HT-29 (cell line): ENCODE results near the gene SLC2A4. TPM values are rescaled to one million over a fixed set of nuclear protein-coding genes. Genes with fewer than 3 reads are reported as not detected.

Source experiments
- small RNA-seq: library from RNA; depleted of rRNA; stranded (forward); fragments of <200 nt; gene quantifications from one replicate; pipeline ENCODE3, GENCODE V24; 2014
- total RNA-seq: library from RNA; depleted of rRNA; stranded (reverse); fragments of >200 nt; shearing (Covaris generic); gene quantifications from 2 replicates; pipeline ENCODE4 v1.2.3, GENCODE V29; 2014; rRNA removed

SLC2A4 gene
- total RNA-seq, 1 experiment from 2014 or later, result 0.38 TPM

Small RNAs within 50 kb of the gene (small RNA-seq; reads per million reads assigned to genes)
- gene AC026954.2 (not detected), gene RF00019 (not detected)

Other genes with a start within 250 kb of the SLC2A4 start
- 0.16 and 0.28 TPM in 2 replicates for gene SLC16A13, start 245.7 kb upstream of the SLC2A4 start, total RNA-seq
- not detected in 2 replicates for gene SLC16A11, start 237.6 kb upstream of the SLC2A4 start, total RNA-seq
- not detected in 2 replicates for gene CLEC10A, start 201.5 kb upstream of the SLC2A4 start, total RNA-seq
- not detected in 2 replicates for gene ASGR2, start 166.9 kb upstream of the SLC2A4 start, total RNA-seq
- 0.52 TPM in 1 of 2 replicates, not detected in the other for gene ASGR1, start 102.3 kb upstream of the SLC2A4 start, total RNA-seq
- 0.26 and 1.6 TPM in 2 replicates for gene DLG4, start 61.9 kb upstream of the SLC2A4 start, total RNA-seq
- gene ACADVL, start 61.8 kb upstream of the SLC2A4 start, total RNA-seq, result 469 and 546 TPM in 2 replicates
- 42.6 and 48.6 TPM in 2 replicates for gene DVL2, start 47.2 kb upstream of the SLC2A4 start, total RNA-seq
- gene PHF23, start 42.3 kb upstream of the SLC2A4 start, total RNA-seq, result 29.3 and 31.7 TPM in 2 replicates
- gene GABARAP, start 39.3 kb upstream of the SLC2A4 start, total RNA-seq, result 72.3 and 84.0 TPM in 2 replicates
- 32.8 and 51.4 TPM in 2 replicates for gene CTDNEP1, start 30.0 kb upstream of the SLC2A4 start, total RNA-seq
- 46.5 and 46.7 TPM in 2 replicates for gene ELP5, start 29.5 kb upstream of the SLC2A4 start, total RNA-seq
- 383 and 429 TPM in 2 replicates for gene CLDN7, start 19.2 kb upstream of the SLC2A4 start, total RNA-seq
- gene YBX2, start 12.9 kb downstream of the SLC2A4 start, total RNA-seq, result 16.3 and 19.4 TPM in 2 replicates
- gene EIF5A, start 25.9 kb downstream of the SLC2A4 start, total RNA-seq, result 915 and 962 TPM in 2 replicates
- gene GPS2, start 33.6 kb downstream of the SLC2A4 start, total RNA-seq, result 45.7 and 49.0 TPM in 2 replicates
- 18.0 and 21.1 TPM in 2 replicates for gene NEURL4, start 47.6 kb downstream of the SLC2A4 start, total RNA-seq
- gene ACAP1, start 54.8 kb downstream of the SLC2A4 start, total RNA-seq, result 0.08 TPM in 1 of 2 replicates, not detected in the other
- gene KCTD11, start 70.4 kb downstream of the SLC2A4 start, total RNA-seq, result 5.0 and 6.2 TPM in 2 replicates
- gene TMEM95, start 73.4 kb downstream of the SLC2A4 start, total RNA-seq, result not detected in 2 replicates
- 4.8 and 9.4 TPM in 2 replicates for gene TNK1, start 99.4 kb downstream of the SLC2A4 start, total RNA-seq
- gene PLSCR3, start 112.8 kb downstream of the SLC2A4 start, total RNA-seq, result 28.5 and 32.4 TPM in 2 replicates
- gene TMEM256, start 122.4 kb downstream of the SLC2A4 start, total RNA-seq, result 84.6 and 111 TPM in 2 replicates
- gene NLGN2, start 126.1 kb downstream of the SLC2A4 start, total RNA-seq, result 2.2 and 2.7 TPM in 2 replicates
- not detected in 2 replicates for gene SPEM1, start 138.6 kb downstream of the SLC2A4 start, total RNA-seq
- not detected in 2 replicates for gene SPEM2, start 143.9 kb downstream of the SLC2A4 start, total RNA-seq
- gene SPEM3, start 147.1 kb downstream of the SLC2A4 start, total RNA-seq, result not detected in 2 replicates
- gene TMEM102, start 153.7 kb downstream of the SLC2A4 start, total RNA-seq, result 11.7 and 19.4 TPM in 2 replicates
- 0.46 and 0.52 TPM in 2 replicates for gene FGF11, start 157.8 kb downstream of the SLC2A4 start, total RNA-seq
- 0.83 and 1.6 TPM in 2 replicates for gene CHRNB1, start 163.3 kb downstream of the SLC2A4 start, total RNA-seq
- 8.4 and 10.0 TPM in 2 replicates for gene ZBTB4, start 197.9 kb downstream of the SLC2A4 start, total RNA-seq
- 0.28 TPM in 1 of 2 replicates, not detected in the other for gene SLC35G6, start 199.7 kb downstream of the SLC2A4 start, total RNA-seq
- gene POLR2A, start 202.6 kb downstream of the SLC2A4 start, total RNA-seq, result 26.0 and 58.6 TPM in 2 replicates